NCI-H1417 (cell line): Measurements from ENCODE around the gene SOX5.
A peak's percentile ranks its signal among the peaks of the same experiment; 100 is the strongest.

ENCODE experiments used
- DNase-seq, 3 experiments: peaks; one replicate each; lab custom pipeline; 2025; lab: John Stamatoyannopoulos, UW

The SOX5 gene

DNA sequence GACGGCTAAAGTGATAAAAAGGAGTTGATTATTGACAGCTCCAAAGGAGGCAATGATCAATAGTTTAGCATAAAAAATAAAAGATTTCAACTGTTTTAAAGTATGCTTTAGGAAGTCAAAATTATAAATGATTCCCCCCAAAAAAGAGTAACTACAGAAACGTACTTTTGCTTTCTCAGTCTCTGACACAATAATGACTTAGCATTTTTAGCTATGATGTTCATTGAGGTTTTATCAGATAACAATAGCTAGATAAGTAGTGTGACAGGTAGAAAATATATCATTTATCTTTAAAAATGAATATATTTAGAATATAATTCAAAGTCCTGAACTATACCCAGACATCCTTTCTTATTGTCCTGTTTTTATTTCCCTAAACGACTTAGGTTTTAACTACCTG lies 352.9 kb downstream of the SOX5 start:
- no peak for DNase-seq

DNA sequence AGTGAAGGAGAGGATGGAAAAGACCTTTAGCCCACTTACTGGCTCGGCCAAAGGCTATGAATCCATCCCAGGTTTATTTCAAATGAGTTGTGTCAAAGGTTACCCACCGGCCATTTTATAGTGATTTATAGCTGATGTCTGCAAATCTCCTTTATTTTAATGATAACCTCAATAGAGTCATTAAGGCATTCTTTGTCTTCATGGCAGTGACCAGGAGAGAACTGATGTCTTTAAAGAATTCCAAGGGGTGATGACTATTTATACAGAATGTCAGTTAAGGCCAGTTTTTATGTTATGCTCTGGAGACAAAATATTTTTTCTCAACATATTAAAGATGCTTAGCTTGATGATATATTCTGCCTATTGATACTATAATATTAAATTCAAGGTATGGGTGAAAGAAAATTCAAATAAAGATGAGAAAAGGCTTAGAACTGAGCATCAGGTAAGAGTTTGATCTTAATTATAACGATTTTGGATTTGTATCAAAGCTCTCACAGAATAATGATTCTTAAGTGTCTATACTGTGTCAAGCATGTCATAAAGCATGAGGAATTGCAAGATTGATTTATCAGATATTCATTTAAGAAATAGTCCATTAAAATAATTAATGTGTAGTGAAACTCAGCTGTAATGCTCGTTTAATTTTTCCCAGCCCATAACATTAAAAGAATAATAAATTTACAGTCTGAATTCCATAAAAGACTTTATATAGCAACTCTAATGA lies 361.5 kb downstream of the SOX5 start:
- no peak for DNase-seq

DNA sequence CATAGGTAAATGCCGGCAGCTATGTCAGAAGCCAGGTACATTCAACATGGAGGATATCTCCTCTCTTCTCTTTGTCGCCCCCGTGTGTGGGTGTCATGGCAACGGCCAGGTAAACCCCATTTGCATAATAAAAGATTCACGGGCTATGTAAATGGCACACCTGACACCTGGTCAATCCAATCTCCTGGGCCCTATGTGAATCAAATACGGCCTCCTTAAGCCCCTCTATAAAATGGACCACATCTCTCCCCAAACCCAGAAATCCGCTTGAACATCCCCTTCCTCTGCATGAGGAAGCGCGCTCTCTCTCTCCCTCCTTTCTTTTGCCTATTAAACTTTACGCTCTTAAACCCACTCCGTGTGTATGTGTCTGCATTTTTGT lies 363.7 kb downstream of the SOX5 start:
- DNase-seq, result no peak

DNA sequence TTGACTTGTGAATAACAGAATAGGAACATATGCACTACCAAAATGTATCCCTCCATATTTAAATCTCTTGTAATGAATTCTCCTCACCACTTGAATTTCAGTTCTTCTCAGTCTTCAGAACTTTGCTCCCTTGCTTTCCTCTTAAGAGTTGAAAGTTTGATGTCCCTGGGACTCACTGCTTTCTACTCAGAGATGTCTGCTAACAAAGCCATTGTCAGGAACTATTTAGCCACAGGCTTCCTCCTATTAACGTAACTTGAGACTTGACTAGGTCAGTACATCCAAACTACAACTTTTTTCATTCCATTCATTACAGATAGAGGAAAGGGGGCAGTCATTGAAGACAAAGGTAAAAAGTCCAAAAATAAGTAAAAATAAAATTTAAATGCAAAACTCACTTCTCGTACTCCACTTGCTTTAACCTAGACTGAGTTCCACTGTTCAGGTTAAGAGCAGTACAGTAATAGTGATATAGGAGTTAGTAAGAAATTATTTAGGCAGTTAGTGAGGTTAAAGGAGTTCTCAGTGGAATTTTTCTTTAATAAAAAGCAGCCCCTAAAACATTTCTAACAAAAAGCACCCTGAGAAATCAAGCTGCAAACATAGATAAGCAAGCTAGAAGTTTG lies 364.2 kb downstream of the SOX5 start:
- DNase-seq, result no peak

DNA sequence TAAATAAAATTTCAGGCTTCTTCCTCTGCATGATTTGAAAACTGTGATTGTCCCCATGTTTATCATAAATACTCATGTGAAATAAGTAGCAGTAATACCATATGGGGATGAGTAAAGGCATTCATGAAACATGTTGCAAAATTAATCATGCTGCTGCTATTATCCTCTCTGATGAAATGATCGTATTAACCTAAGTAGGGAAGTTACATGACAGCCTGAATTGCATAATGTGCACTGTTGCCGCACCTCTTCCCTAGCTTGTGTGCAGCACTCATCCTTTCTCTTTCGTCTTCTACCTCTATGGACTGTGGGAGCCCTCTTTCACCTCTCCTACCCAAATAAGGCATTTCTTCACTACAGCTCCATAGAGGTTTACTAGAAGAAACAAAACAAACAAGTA lies 367.6 kb downstream of the SOX5 start:
- DNase-seq, result no peak

DNA sequence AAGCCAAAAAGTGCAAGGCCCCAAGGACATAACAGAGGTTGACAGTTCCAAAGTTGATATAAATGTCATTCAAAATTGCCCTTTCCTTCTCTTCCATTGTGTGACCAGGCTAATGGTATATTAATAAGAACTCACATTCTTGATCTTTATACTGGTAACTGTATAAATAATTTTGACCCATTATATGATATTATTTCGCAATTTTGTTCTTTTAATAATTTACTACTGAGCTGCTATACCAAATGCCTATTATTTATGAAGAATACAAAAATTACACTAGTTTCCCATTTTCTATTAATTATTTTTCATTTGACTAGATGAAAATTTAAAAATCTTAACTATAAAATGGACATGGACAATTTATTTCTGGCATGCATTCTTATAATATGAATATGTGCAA lies 370.2 kb downstream of the SOX5 start:
- DNase-seq, result no peak

DNA sequence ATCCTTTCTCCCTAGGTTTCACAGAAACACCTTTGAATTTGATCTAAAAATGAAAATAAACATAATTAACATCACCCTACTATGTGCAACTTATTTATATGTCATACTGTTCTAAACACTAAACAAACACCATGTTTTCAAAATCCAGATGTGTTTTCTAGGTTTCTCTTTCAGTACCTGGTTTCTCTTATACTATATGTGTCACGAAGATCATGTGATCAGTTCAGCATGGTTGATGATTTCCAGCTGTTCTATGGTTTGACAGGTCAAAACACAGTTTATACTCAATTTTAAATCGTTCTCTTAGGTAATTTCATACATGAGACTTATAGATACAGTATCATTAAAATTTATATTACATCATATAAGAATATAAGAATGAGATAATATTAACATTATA lies 373.1 kb downstream of the SOX5 start:
- DNase-seq, result no peak

DNA sequence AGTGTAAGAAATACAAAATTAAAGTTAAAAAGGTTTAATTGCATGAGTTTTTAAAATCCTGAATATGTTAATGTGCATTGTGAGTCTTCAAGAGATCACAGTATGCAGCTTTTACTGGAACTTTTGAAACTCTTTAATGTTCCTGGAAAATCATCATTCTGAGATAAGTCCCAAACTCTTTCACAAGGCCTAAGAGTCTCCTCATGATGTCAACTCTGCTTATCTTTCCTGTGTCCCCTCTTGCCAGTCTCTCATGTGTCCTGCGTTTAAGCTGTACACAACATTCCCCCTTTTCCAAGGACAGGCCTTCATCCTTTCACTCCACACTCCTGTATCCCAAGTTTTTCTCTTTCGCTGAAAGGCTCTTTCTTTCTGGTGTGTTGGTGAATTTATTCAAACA lies 380.1 kb downstream of the SOX5 start:
- DNase-seq, result no peak

DNA sequence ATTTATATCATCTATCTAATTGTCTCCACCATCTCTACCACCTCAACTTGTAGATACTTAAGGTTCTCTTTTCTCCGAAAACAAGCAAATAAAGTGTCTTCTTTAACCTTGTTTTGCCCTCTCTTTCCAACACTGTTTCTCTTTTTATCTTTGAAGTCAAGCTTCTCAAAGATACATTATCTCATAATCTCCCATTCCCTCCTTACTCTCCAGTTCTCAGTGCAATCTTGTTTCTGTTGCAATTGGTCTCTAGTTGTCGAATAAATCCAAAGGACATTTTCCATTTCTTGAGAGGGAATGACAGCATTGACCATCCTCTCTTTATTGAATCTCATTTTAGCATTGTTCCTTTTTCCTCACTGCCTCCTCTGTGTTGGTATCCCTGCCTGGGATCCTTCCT lies 383.3 kb downstream of the SOX5 start:
- DNase-seq, result no peak

DNA sequence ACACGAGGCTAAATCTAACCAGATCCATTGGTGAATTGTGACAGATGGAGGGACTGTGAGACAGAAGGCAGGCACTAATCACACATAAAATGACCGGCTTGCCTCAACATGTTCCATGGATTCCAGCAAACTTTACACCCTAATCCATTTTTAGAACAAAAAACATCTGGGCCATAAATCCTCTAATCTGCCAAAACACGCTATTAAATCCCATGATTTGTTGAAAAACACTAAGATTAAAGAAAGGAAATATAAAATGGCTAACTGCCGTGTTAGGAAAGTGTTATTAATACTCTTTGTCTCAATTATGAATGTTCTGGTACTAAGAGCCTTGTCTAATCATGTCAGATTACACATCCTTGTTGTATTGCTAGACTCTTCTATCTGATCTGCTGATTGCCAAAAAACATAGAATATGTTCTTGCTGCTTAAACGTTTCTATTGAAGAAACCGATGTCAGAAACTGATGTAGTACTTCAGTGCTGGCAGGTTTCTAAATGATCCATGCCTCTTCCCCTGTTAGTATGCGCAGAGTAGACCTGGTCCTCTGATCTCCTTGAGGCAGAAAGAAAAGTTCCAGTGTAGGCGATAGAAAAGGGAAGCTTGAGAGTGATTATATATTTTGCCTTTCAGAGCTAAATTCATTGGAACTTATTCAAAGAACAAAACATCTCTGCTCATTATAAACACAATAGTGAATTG lies 384.9 kb downstream of the SOX5 start:
- peak in 2 of 3 experiments; percentile 31 to 78 for DNase-seq

DNA sequence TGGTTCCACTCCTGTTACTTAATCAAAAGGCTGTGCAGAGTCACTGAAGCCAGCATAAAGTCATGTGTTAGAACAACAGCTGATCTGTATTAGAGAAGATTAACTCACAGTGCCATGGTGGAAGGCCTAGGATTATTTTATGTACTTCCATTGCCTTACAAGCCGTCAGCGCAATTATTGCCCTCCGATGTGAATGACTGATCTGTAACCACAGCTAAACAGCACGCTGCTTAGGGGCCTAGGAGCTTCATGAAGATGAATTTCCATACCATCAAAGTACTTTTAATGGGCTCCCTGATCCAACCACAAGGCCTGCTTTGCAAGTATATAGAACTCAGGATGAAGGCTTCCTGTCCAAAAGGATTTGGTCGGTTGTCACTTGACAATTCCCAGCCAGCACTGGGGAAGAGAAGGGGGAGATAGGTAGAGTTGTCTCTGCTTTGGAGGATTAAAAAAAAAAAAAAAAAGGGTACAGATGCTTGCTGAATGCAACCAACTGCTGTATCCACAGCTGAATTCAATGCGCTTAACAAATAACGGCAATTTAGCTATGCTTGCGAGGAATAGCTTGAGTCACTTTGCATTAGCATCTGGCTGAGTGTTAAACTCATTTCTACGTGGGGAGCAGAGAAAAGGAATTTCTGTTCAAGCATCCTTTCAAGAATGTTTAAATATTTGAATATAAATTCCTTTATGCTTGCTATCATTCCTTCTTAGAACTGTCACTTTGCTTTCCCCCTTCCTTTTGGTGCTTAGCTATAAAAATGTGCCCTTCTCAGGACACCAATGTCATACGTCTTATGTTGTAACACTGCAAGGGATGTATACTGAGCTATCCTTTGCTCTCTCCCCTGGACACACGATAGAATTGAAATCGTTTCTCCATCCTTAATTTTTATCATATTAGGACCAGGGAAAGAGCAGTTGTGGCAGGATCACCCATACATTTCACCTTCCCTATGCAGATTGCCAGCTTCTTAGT lies 387.8 kb downstream of the SOX5 start:
- no peak for DNase-seq

DNA sequence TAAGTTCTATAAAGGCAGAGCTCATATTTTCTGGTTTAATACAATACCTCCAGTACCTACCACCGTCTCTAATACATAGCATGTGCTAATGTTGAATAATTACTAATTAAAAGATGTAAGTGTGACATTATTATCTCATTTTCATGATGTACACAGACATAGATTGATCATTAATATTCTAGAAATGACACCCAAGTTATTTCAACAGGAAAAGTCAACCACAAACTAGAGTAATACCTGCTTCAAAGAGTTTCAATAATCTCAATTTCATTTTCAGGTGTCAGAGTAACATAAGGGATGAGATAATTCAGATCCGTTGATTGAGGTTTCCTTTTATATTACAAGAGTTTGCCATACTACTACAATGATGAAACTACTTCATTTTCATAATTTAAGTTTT lies 388.9 kb downstream of the SOX5 start:
- no peak for DNase-seq

DNA sequence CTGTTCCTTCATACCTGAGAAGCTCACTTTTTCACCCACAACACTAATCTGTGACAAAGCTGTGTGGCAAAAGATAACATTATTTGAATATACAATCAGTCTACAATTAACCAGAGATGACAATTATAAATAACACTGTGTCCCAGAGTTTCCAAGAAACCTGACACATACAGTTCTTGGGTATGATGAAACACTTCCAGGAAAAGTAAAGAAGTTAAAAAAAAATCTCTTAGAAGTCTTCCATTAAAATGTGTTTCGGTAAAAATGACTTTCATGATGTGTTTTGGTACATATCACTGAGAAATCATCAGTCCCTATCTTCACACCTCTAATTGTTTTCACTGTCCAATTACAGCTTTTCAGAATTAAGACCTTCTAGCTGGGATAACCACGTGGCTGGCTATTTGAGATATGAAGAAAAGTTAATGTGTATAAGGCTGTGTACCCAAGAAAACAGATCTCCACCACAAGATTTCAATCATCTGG lies 390.2 kb downstream of the SOX5 start:
- DNase-seq, result no peak

DNA sequence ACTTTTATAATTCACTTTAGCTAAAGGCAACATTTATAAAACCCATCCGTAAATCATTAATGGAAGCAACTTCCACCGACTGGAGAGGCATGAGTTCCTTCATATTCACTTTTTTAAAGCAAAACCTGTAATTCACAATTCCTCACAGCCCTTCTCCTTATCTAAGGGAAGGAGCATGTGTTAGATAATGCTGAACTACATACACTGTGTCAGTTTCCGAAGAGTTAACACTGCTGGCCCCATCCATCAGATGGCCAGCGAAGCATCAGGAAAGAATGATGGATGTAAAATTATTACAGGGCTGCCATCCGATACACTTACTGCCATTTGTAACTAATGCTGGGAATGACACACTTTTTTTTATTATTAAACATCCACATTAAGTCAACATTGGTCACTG lies 392.8 kb downstream of the SOX5 start:
- DNase-seq, result peak in 1 of 3 experiments; percentile 12

DNA sequence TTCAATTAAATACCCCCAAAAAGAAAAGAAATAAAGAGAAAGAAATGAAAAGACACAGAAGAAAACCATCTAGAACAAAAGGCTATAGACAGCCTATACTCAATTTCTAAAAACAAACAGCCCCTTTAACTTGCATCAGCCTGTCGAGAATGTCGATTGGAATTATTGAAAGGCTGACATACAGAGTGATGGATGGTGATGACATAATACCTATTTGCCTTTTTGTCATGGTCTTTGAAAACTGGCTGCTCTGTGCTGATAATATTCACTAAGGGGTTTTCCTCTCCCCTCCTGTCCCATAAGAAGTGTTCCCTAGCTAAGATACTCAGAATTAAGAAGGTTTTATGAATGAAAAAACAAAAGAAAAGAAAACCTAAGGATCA lies 393.7 kb downstream of the SOX5 start:
- DNase-seq, result peak in 2 of 3 experiments; percentile 5 to 50

DNA sequence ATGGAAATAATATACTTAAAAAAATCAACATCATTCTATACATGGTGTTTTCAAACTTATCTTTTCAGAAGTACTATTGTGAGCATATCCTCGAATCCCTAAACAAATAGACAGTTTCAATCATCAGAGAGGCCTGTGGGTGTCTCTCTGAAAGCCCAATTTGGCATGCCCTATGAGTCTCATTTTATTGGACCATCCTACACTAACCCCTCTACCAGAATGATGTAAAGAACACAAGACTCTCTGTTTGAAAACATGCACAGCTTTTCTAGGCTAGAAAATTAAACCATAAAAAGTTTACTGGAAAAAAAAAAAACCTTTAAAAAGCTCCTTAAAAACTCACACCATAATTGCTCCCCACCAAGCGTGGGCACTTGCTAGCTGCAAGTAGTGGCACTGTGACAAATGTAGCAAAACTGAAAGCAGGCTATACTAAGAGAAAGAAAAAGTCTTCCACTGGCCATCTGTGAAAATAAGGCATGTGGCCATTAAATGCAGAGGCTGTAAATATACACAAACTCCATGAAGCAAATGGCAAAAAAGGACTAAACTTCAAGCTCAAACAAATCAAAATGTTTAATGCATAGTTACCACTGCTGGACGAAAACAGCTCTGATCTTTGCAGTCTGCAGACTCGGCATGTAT lies 394.2 kb downstream of the SOX5 start:
- DNase-seq, result no peak

DNA sequence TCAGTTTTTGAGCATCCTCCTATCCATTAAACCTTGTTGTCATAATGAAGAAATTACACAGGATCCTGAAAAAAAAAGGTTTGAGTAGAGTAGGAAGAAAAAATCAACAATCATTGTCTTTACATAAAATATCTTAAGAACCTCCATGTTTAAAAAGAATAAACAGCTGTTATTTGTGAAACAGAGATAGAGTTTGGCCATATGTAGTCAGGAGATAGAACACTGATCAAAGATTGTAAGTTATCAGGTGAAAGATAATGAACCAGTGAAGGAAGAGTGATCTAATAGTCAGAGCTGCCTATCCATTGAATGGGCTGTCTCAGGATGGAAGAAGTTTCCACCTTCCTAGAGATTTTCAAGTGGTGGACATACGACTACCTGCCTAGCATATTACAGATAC lies 397.1 kb downstream of the SOX5 start:
- no peak for DNase-seq

DNA sequence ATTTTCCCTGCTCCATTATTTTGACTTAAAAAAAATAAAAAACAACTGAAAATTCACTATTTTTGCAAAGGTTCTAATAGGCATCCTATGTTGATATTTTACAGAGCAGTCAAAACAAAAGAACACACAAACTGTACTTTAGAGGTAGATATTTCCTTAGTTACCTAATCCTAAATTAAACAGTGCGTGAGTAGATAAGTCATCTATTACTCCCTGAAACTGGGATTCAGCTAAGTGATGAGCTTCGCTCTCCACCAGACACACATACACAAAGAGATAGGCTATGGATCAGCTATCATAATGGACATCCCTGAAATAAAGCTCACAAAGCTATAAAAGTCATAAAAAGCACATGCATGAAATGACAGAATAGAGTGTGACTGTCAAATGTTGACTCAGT lies 398.7 kb downstream of the SOX5 start:
- peak in 2 of 3 experiments; percentile 15 to 25 for DNase-seq

DNA sequence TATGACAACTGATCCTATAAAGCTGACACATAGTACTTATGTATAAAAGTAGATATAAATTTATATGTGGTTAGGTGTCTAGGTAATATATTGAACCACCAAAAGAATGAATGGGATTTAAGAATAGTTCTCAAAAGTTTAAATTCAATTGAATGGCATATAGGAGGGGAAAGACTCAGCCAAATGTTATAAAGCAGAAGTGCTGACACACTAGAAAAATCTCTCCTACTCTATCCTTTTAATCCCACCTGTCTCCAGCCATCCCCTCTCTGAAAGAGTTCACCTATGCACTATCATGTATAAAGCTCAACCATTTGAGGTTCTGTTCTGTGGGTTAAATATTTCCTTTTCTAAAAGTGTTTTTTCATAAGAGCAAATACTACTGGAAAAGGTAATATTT lies 400.7 kb downstream of the SOX5 start:
- no peak for DNase-seq

DNA sequence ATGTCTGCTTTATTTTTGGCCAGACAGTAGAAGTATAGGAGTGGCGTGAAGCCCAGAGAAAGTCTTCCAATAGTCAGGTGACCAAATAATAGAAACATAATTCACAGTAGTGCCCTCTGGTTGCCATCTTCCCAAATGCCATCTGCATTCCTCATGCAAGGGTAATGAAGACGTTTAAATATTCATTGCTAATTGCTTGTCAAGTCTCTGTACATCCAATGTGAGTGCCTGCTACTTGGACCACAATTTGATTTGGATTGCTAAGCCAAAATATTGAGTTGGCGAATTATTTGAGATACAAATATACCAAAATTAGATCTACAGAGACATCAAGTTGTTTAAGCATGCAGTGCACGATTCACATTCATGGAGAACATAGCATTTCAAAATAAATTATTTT lies 402.7 kb downstream of the SOX5 start:
- no peak for DNase-seq

DNA sequence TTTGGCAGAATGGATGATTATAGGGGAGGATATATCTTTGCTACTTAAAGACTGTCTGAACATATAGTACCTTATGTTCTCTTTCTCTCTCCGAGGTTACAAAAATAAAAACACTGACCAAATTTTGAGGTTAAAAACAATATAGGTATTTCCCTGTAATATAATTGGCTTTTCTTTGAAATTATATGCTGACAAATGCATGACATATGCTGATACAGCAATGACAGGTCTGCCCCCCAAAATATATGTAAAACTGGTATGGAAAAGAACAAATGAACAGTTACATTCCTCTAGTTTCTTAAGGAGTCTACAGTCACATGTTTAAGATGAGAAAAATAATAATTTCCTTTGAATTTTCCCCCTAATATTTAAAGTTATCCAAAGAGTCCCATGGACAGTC lies 405.7 kb downstream of the SOX5 start:
- DNase-seq, result no peak

DNA sequence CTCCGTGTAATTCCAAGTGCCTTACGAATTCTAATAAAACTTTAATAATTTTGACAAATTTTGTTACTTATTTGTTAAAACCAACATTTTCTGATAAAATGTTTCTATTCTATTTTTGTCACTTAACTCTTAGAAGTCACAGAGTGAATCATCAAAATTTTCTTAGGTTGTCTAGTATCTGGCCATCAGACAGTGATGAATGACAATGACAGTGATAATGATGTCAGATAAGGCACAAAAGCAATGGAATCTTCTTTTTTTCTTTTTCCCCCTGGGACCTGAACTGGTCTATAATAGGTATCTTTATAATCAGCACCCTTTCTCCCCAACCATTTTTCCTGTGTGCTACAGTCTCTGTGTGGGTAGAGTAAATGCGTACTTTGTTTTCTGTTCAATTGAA lies 407.3 kb downstream of the SOX5 start:
- no peak for DNase-seq
